Panc1 (cell line): ENCODE data around the gene OPA3.

Experiments used
- POLR2AphosphoS5 ChIP-seq: IDR thresholded peaks from 2 replicates; pipeline ENCODE4 v1.6.1; 2012; ENCODE audit warnings: mild to moderate bottlenecking, low read depth, low read length, moderate library complexity
- REST ChIP-seq, 2 experiments: IDR thresholded peaks; 2 replicates each; pipeline ENCODE4 v1.6.1; 2011 to 2012; ENCODE audit warnings: low read depth in 2 of 2, control low read depth in 1 of 2, low read length in 1 of 2, mild to moderate bottlenecking in 1 of 2, moderate library complexity in 1 of 2; ENCODE audit not compliant: insufficient read depth in 1 of 2
- SIN3A ChIP-seq: IDR thresholded peaks from 2 replicates; pipeline ENCODE4 v1.6.1; 2012; ENCODE audit warnings: low read depth, mild to moderate bottlenecking, low read length, moderate library complexity, borderline replicate concordance; ENCODE audit not compliant: insufficient read depth
- TCF7L2 ChIP-seq: IDR thresholded peaks from 2 replicates; pipeline ENCODE4 v1.6.1; 2011; ENCODE audit warnings: mild to moderate bottlenecking, low read depth, low read length, inconsistent platforms
- TF ChIP-seq, protein P1 (sequence below): fragments of 450-650 bp; IDR thresholded peaks from 2 replicates; pipeline ENCODE4 v1.5.1; 2017; ENCODE audit warnings: mild to moderate bottlenecking

DNA sequence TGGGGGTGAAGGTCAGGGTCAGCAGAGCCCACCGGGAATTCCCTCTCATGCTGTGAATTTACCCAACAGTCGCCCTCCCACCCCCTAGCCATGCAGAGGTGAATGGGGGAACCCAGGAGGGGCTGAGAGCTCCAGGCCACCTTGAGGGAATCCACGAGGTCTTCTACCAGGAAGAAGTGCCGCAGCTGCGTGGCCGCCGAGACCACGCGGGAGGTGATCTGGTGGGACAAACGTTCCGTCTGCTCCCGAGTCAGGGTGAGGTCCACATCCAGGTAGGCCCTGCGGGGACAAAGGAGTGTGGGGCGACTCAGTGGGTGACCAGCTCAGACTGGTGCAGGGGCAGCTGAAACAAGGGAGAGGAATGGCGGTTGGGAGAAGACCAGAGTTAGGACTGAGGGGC is 95.9 kb downstream of the OPA3 start:
- TF ChIP-seq POLR2AphosphoS5 (no peak), SIN3A (no peak), REST (IDR thresholded peaks at IDR 0.05; ENCODE audit: insufficient read depth in 1 of 2, low read depth in 2 of 2, low read length in 1 of 2) (no peak), TCF7L2 (no peak)
- TF ChIP-seq, protein P1, sequence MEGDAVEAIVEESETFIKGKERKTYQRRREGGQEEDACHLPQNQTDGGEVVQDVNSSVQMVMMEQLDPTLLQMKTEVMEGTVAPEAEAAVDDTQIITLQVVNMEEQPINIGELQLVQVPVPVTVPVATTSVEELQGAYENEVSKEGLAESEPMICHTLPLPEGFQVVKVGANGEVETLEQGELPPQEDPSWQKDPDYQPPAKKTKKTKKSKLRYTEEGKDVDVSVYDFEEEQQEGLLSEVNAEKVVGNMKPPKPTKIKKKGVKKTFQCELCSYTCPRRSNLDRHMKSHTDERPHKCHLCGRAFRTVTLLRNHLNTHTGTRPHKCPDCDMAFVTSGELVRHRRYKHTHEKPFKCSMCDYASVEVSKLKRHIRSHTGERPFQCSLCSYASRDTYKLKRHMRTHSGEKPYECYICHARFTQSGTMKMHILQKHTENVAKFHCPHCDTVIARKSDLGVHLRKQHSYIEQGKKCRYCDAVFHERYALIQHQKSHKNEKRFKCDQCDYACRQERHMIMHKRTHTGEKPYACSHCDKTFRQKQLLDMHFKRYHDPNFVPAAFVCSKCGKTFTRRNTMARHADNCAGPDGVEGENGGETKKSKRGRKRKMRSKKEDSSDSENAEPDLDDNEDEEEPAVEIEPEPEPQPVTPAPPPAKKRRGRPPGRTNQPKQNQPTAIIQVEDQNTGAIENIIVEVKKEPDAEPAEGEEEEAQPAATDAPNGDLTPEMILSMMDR = no peak
